Muscle of leg (tissue), 11 donors: ENCODE measurements around the gene MVK. TPM values are rescaled to one million over a fixed set of nuclear protein-coding genes. Genes with fewer than 3 reads are reported as not detected.

Experiments used
- DNase-seq: peaks from one replicate; pipeline ENCODE4 v3.0.0; 2013
- H3K27ac ChIP-seq: one replicate; pipeline ENCODE4 v1.5.1; 2013; ENCODE audit warnings: mild to moderate bottlenecking, low read length, control low read depth
- H3K27me3 ChIP-seq: one replicate; pipeline ENCODE4 v1.6.1; 2013; ENCODE audit warnings: low read length; ENCODE audit not compliant: control insufficient read depth, insufficient read depth
- H3K36me3 ChIP-seq: one replicate; pipeline ENCODE4 v1.6.1; 2013; ENCODE audit warnings: low read length; ENCODE audit not compliant: control insufficient read depth, insufficient read depth
- H3K4me1 ChIP-seq: one replicate; pipeline ENCODE4 v1.6.1; 2013; ENCODE audit warnings: low read length; ENCODE audit not compliant: control insufficient read depth, insufficient read depth
- H3K4me3 ChIP-seq: one replicate; pipeline ENCODE4 v1.5.1; 2013; ENCODE audit warnings: low read length, control low read depth
- H3K9me3 ChIP-seq: replicated peaks from 2 replicates; pipeline ENCODE4 v1.6.1; 2013; ENCODE audit warnings: low read depth, low read length; ENCODE audit not compliant: control insufficient read depth
- WGBS: methylation state at CpG from one replicate; pipeline ENCODE4 v1.1.5; 2013; ENCODE audit warnings: missing lambda C conversion rate; ENCODE audit not compliant: insufficient coverage; 5-methylcytosine and 5-hydroxymethylcytosine counted together
- polyA plus RNA-seq, 8 donors: library from polyadenylated mRNA; unstranded; fragments of 120-200 nt; gene quantifications; one replicate each; pipeline versions ENCODE4 v1.2.1 to v1.2.3, GENCODE V29; 2013; ENCODE audit warnings: inconsistent platforms in 1 of 8, low replicate concordance in 1 of 8; ENCODE audit not compliant: insufficient read length in 8 of 8, insufficient read depth in 1 of 8
- total RNA-seq: library from RNA; stranded (reverse); fragments of 120-200 nt; gene quantifications from one replicate; pipeline ENCODE4 v1.2.4, GENCODE V29; 2013

Gene MVK
- total and polyA plus RNA-seq, 9 donors: 12.6 to 18.4 (median 16.5) TPM

- DNase-seq: no peak
- Histone ChIP-seq H3K9me3 (no peaks in the 10 kb centered on the region), H3K27me3 (peaks cover 56% of the 10 kb centered on the region), H3K36me3 (no peaks in the 10 kb centered on the region), H3K27ac (no peak overlapping the region), H3K4me3 (no peak overlapping the region), H3K4me1 (peaks cover 5% of the 10 kb centered on the region)
- no CpG with 5 or more reads among the region's 5 CpGs for WGBS
These were observed 39.4 kb downstream of the MVK start for GRCh38 chr12:109612975-109613502.

DNA sequence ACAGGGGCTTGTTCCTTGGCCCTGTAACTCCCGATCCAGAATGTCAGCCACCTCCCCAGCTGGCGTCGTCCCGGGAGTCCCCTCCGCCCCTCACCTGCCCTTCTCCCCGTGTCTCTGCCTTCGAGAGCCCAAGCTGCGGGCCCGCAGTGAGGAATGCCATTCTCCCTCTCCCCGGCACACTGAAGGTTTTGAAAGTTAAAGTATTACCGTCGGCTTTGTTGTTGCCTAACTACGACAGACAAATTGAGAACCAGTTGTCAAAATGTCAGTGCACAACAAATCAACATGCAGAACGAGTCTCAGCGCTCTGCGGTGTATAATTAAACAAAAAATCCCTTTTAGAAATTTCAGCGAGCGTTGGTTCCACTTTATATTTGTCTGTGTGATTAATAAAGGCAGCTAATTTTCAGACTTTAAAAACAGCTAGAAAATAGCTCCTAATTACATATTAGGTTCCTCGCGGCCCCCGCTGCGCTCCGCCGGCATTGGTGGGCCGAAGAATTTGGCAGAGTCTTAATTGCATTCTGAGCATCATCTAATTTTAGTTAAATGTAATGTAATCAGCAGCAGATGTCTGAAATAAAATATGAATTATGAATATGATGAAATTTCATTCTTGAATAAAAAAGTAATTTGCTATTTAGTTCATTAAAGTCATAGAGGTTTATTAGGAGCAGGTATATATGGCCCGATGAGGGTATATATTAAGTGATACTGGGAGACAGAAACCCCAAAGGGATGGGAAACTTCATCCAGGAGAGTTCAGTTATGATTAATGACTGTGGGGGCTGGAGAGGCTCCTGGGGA, 40.3 kb downstream of the MVK start:
- H3K27ac ChIP-seq: no peak overlapping the region
- no peaks in the 10 kb centered on the region for H3K36me3 ChIP-seq
- peaks cover 4% of the 10 kb centered on the region for H3K4me1 ChIP-seq
- DNase-seq: no peak
- H3K4me3 ChIP-seq: no peak overlapping the region
- peaks cover 57% of the 10 kb centered on the region for H3K27me3 ChIP-seq
- no peaks in the 10 kb centered on the region for H3K9me3 ChIP-seq
- 25% methylated on average over 10 of the region's 26 CpGs for WGBS

GRCh38 chr12:109615556-109616229, 42.1 kb downstream of the MVK start:
- 30% methylated on average over 6 of the region's 14 CpGs for WGBS
- DNase-seq: no peak
- Histone ChIP-seq H3K27me3 (peaks cover 55% of the 10 kb centered on the region), H3K4me3 (no peak overlapping the region), H3K27ac (no peak overlapping the region), H3K4me1 (no peaks in the 10 kb centered on the region), H3K36me3 (no peaks in the 10 kb centered on the region), H3K9me3 (no peaks in the 10 kb centered on the region)

- DNase-seq: no peak
- peaks cover 52% of the 10 kb centered on the region for H3K27me3 ChIP-seq
These were observed 43.9 kb downstream of the MVK start for GRCh38 chr12:109617491-109617890.

DNA sequence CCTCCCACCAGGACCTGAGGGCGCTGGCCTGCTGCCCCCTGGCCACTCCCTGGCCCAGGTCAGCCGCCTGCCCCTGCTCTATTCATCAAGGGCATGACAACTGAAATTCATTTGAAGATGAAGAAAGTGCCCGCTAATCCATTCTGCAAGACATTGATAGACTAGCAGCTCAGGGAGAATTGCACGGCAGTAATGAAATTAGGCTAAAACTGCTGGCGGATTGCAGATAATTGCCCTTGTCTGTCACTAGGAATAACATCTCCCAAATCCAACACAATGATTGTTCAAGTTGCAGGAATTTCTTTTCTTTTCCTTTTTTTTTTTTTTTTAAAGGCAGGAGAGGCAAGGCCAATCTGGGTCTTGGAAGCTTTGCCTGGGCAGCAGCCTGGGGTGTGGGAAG, 44.5 kb downstream of the MVK start:
- DNase-seq: no peak
- Histone ChIP-seq H3K9me3 (no peaks in the 10 kb centered on the region), H3K4me3 (no peak overlapping the region), H3K4me1 (peaks cover 10% of the 10 kb centered on the region), H3K36me3 (no peaks in the 10 kb centered on the region), H3K27ac (no peak overlapping the region), H3K27me3 (peaks cover 48% of the 10 kb centered on the region)
- 44% methylated on average over 3 of the region's 5 CpGs for WGBS

More at GRCh38 chr12:109617491-109617890, 43.9 kb downstream of the MVK start:
- Histone ChIP-seq H3K4me3 (no peak overlapping the region), H3K9me3 (no peaks in the 10 kb centered on the region), H3K27ac (no peak overlapping the region), H3K36me3 (no peaks in the 10 kb centered on the region), H3K4me1 (peaks cover 8% of the 10 kb centered on the region)
- 74% methylated on average over 5 of the region's 10 CpGs for WGBS

DNA sequence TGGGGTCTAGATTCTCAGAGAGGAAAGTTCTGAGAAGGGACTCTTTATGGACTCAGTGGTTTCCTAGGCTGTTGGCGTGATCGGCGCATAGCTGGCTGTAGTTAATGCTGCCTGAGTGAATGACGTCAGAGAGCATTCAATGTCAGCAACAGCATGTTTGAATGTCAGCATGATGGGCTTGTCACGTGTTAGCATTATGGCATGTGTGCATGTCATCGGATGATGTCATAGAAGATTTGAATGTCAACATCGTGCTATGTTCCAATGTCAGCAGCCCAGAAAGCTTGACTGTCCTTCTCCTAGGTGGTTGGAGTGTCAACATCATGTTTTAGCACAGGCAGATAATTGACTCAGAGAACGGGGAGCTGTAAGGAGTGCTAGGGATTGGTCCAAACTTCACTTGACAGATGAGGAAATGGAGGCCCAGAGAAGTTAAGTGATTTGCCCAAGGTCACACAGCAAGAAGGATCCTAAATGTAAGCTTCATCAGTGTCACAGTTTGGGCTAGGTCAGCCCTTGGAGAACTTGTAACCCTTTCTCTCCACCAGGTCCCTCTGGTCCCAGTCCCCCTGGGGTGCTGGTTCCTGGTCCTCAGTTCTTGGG, 45.5 kb downstream of the MVK start:
- no peak for DNase-seq
- WGBS: 83% methylated on average over 7 of the region's 8 CpGs

DNA sequence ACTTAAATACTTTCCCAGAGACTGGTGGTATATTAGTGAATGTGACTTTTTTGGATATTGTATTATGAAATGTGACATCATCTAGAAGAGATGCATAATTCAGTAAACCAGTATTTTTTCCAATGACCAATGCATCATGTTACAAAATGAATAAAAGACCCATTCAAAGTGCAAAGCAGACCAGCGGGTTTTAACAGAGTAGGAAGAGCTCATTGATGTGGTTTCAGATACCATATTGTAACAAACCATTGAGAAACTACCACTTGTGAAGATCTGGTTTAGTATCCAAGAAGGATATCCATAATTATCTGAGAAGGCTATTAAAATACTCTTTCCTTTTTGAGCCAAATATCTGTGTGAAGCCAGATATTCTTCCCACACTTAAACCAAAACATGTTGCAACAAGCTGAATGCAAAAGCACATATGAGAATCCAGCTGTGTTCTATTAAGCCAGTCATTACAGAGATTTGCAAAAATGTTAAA, 47.7 kb downstream of the MVK start:
- H3K9me3 ChIP-seq: no peaks in the 10 kb centered on the region
- no peaks in the 10 kb centered on the region for H3K36me3 ChIP-seq
- peaks cover 10% of the 10 kb centered on the region for H3K4me1 ChIP-seq
- no CpG with 5 or more reads among the region's 1 CpG for WGBS
- peak; percentile 56 for DNase-seq
- no peak overlapping the region for H3K27ac ChIP-seq
- peaks cover 25% of the 10 kb centered on the region for H3K27me3 ChIP-seq
- H3K4me3 ChIP-seq: no peak overlapping the region

More for the DNA sequence above, 45.5 kb downstream of the MVK start:
- Histone ChIP-seq H3K4me3 (no peak overlapping the region), H3K9me3 (no peaks in the 10 kb centered on the region), H3K27ac (no peak overlapping the region), H3K27me3 (peaks cover 41% of the 10 kb centered on the region), H3K36me3 (no peaks in the 10 kb centered on the region), H3K4me1 (peaks cover 10% of the 10 kb centered on the region)

- WGBS: 25% methylated on average over 6 of the region's 22 CpGs
- DNase-seq: no peak
- Histone ChIP-seq H3K27ac (no peak overlapping the region), H3K4me3 (no peak overlapping the region), H3K9me3 (no peaks in the 10 kb centered on the region), H3K36me3 (no peaks in the 10 kb centered on the region), H3K4me1 (peaks cover 10% of the 10 kb centered on the region), H3K27me3 (peaks cover 19% of the 10 kb centered on the region)
These were observed 48.3 kb downstream of the MVK start for GRCh38 chr12:109621901-109622364.

DNA sequence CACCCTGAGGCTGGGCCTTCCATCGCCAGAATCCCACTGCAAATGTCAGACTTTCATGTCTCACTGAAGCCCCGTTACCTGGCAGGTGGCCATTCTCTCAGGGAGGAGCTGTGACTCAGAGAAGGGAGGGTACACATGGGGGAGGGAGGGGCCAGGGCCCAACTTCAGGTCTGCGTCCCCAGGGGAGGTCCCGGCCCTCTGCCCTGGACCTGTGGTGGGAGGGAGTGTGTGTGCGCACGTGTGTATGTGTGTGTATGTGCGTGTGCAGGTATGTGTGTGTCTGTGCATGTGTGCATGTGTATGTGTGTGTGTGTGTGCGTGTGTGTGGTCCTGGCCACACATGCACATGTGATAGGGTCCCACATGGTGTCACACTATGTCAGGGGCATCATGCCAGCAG, 50.9 kb downstream of the MVK start:
- H3K27me3 ChIP-seq: peaks cover 17% of the 10 kb centered on the region
- H3K9me3 ChIP-seq: no peaks in the 10 kb centered on the region
- WGBS: 76% methylated on average over 6 of the region's 8 CpGs
- no peaks in the 10 kb centered on the region for H3K36me3 ChIP-seq
- peaks cover 10% of the 10 kb centered on the region for H3K4me1 ChIP-seq
- no peak for DNase-seq
- H3K27ac ChIP-seq: no peak overlapping the region
- H3K4me3 ChIP-seq: no peak overlapping the region

DNA sequence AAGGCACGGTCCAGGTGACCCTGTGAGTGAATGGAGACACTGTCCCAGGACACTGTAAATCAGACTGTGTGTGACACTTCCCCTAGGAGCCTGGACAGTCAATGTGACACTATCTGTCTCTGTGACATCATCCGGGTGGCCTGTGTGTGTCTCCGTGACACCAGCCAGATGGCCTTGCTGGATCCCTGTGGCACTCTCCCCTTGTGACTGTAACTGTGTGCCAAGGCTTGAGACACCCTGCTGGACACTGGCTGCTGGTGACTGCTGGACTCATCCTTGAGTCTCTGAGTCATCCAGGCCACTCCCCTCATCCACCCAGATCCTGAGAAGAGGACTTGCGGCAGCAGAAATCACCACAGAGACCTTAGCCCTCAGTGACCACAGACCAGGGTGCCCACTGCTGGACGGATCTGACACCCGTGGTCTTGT, 51.6 kb downstream of the MVK start:
- Histone ChIP-seq H3K36me3 (no peaks in the 10 kb centered on the region), H3K27ac (no peak overlapping the region), H3K4me1 (peaks cover 10% of the 10 kb centered on the region), H3K4me3 (no peak overlapping the region), H3K9me3 (no peaks in the 10 kb centered on the region), H3K27me3 (peaks cover 15% of the 10 kb centered on the region)
- no peak for DNase-seq
- 74% methylated on average over 6 of the region's 6 CpGs for WGBS
